Osteocyte (in vitro differentiated cells): Measurements from ENCODE around the gene SERPINC1. TPM values are rescaled to one million over a fixed set of nuclear protein-coding genes. Genes with fewer than 3 reads are reported as not detected.

Experiments
- DNase-seq: peaks from one replicate; pipeline ENCODE4 v3.0.0; 2021; ENCODE audit warnings: mixed read lengths; ENCODE audit not compliant: unreplicated experiment; ENCODE audit errors: extremely low spot score
- H3K27ac Mint-ChIP-seq: one replicate; pipeline ENCODE4 v1.8.0; 2021; ENCODE audit warnings: mild to moderate bottlenecking, mixed read lengths; ENCODE audit not compliant: unreplicated experiment
- H3K27me3 Mint-ChIP-seq: one replicate; pipeline ENCODE4 v1.8.0; 2021; ENCODE audit warnings: mixed read lengths; ENCODE audit not compliant: unreplicated experiment
- H3K36me3 Mint-ChIP-seq: one replicate; pipeline ENCODE4 v1.8.0; 2021; ENCODE audit warnings: mixed read lengths; ENCODE audit not compliant: unreplicated experiment
- H3K4me1 Mint-ChIP-seq: one replicate; pipeline ENCODE4 v1.8.0; 2021; ENCODE audit warnings: mixed read lengths; ENCODE audit not compliant: unreplicated experiment
- H3K4me3 Mint-ChIP-seq: one replicate; pipeline ENCODE4 v1.8.0; 2021; ENCODE audit warnings: mild to moderate bottlenecking, moderate library complexity, mixed read lengths; ENCODE audit not compliant: unreplicated experiment
- H3K9me3 Mint-ChIP-seq: one replicate; pipeline ENCODE4 v1.8.0; 2021; ENCODE audit warnings: mixed read lengths; ENCODE audit not compliant: unreplicated experiment
- CTCF ChIP-seq: fragments of 200-600 bp; sonication (generic); IDR thresholded peaks from 2 replicates; pipeline ENCODE4 v1.5.0; 2021; ENCODE audit warnings: antibody characterized with exemption, mild to moderate bottlenecking, moderate library complexity
- total RNA-seq: library from RNA; stranded (reverse); gene quantifications from 2 replicates; pipeline ENCODE4 v1.2.1, GENCODE V29; 2021

SERPINC1 gene
- total RNA-seq, 1 donor from 2014 or later = 0.40 TPM

- Mint-ChIP-seq H3K4me1 (no peaks in the 10 kb centered on the region), H3K36me3 (no peaks in the 10 kb centered on the region), H3K9me3 (no peaks in the 10 kb centered on the region)
Observed at GRCh38 chr1:173920861-173921260, 3.7 kb upstream of the SERPINC1 start.

GRCh38 chr1:173917635-173918493, 737 bp upstream of the SERPINC1 start:
- H3K36me3 Mint-ChIP-seq = no peaks in the 10 kb centered on the region
- peaks cover 2% of the 10 kb centered on the region for H3K27me3 Mint-ChIP-seq
- DNase-seq = no peak
- H3K9me3 Mint-ChIP-seq = peaks cover 3% of the 10 kb centered on the region
- no peak overlapping the region for H3K27ac Mint-ChIP-seq
- no peak for TF ChIP-seq CTCF
- H3K4me1 Mint-ChIP-seq = no peaks in the 10 kb centered on the region
- H3K4me3 Mint-ChIP-seq = no peak overlapping the region

More at GRCh38 chr1:173920861-173921260, 3.7 kb upstream of the SERPINC1 start:
- Mint-ChIP-seq H3K4me3 (no peak overlapping the region), H3K27me3 (peaks cover 2% of the 10 kb centered on the region), H3K27ac (no peak overlapping the region)
- no peak for DNase-seq
- TF ChIP-seq CTCF = no peak

- H3K9me3 Mint-ChIP-seq = peaks cover 3% of the 10 kb centered on the region
- TF ChIP-seq CTCF = no peak
- H3K4me1 Mint-ChIP-seq = no peaks in the 10 kb centered on the region
- no peak for DNase-seq
- H3K27me3 Mint-ChIP-seq = no peaks in the 10 kb centered on the region
- H3K27ac Mint-ChIP-seq = no peak overlapping the region
- H3K4me3 Mint-ChIP-seq = no peak overlapping the region
- no peaks in the 10 kb centered on the region for H3K36me3 Mint-ChIP-seq
Observed at GRCh38 chr1:173916667-173917066, 460 bp downstream of the SERPINC1 start.

- no peak for TF ChIP-seq CTCF
- no peaks in the 10 kb centered on the region for H3K4me1 Mint-ChIP-seq
- H3K27me3 Mint-ChIP-seq = no peaks in the 10 kb centered on the region
- no peak overlapping the region for H3K27ac Mint-ChIP-seq
- H3K36me3 Mint-ChIP-seq = no peaks in the 10 kb centered on the region
- peaks cover 3% of the 10 kb centered on the region for H3K9me3 Mint-ChIP-seq
- DNase-seq = no peak
- H3K4me3 Mint-ChIP-seq = no peak overlapping the region
Observed at GRCh38 chr1:173915596-173915995, 1.5 kb downstream of the SERPINC1 start.

GRCh38 chr1:173914366-173914871, 2.7 kb downstream of the SERPINC1 start:
- Mint-ChIP-seq H3K4me3 (no peak overlapping the region), H3K9me3 (peaks cover 3% of the 10 kb centered on the region), H3K36me3 (no peaks in the 10 kb centered on the region), H3K27me3 (no peaks in the 10 kb centered on the region), H3K4me1 (no peaks in the 10 kb centered on the region), H3K27ac (no peak overlapping the region)
- peak; percentile 48 for TF ChIP-seq CTCF
- DNase-seq = no peak
